ENCODE measurements around the gene EFL1.
"Not testable (repeated sequence)": the region's sequence is repeated elsewhere in the genome, so short reads cannot be mapped to it uniquely, and the experiment has no call there.

DNA sequence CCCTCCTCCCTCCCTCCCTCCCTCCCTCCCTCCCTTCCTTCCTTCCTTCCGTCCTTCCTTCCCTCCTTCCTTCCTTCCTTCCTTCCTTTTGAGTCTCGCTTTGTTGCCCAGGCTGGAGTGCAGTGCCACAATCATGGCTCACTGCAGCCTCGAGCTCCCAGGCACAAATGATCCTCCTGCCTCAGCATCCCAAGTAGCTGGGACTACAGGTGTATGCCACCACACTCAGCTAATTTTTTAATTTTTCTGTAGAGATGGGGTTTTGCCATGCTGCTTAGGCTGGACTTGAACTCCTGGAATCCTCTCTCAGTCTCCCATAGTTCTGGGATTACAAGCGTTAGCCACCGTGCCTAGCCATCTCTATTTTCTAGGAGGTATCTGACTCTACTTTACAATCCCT is 48.8 kb upstream of the EFL1 start:
- not testable (repeated sequence) for TF ChIP-seq POLR2A, CTCF (IDR thresholded peaks at IDR 0.05)
